HG03045 (cell line): ENCODE measurements around the gene FAM89B.
"Not testable (repeated sequence)": the region's sequence is repeated elsewhere in the genome, so short reads cannot be mapped to it uniquely, and the experiment has no call there.

Experiments used
- ATAC-seq: cut with Tn5 transposase; IDR thresholded peaks from one replicate; pipeline ENCODE4 v1.9.1; 2021; ENCODE audit warnings: mild to moderate bottlenecking, moderate library complexity; ENCODE audit not compliant: unreplicated experiment

Gene FAM89B

DNA sequence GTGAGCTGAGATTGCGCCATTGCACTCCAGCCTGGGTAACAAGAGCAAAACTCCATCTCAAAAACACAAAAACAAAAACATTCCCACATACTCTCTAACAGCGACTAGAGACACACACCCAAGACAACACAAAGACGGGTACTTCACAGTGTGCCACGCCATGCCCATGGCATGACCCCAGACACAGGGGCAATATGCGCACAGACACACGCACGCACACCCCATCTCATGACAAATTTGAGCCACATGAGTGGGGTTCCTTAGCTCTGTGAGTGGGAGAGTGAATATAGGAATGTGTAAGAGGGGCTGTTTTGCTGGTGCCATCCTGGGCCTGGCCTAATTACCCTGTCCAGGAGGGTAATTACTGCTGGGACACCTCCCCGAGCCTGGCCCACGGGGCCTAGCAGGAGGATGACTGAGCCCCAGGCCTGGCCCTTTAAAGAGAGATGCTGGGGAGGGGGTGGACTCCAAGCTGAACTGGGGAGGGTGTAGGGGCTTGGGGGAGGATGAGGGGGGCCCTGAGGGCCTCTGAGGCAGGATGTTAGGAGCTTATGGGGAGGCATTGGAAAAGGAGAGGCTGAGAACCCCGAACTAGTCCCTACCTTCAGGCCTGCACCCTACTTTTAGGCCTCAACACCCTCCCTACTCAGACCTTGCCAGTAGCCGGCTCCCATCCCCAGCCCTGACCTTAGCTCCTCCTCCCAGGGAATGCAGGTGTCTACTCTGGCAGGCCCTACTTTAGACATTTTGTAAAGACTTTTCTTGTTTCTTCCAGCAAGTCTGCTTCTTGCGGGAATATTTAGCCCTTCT lies 15.7 kb upstream of the FAM89B start:
- ATAC-seq = no peak

DNA sequence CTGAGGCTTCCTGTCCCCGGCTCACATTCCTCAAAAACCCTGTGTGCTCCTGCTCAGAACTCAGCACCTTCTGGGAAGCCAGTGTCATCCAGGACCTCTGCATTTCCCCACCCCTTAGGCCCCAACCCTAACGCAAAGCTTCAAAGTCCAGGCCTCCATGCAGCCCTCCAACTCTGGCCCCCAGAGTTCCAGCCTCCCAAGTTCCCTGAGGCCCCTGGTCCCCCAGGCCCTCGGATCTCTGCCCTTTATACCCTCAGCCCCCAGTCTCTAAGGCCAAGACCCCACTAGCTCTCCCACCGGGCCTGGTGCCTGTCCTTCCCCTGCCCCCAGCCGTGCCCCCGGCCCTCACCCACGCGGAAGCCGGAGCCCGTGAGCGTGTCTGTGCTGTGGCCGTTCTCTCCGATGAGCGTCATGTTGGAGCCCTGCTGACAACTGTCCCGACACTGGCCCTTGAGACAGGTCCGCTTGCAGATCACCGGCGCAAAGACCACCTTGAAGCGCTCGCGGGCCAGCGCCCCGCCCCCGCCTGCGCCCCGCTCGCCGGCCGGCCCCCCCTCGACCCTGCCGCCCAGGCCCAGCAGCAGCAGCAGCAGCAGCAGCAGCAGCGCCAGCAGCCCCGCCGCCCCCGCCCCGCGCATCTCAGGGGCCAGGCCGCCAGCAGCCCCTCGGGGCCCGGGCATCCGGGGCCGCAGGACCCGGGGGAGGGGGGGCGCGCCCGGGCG lies 14.9 kb upstream of the FAM89B start:
- no peak for ATAC-seq

DNA sequence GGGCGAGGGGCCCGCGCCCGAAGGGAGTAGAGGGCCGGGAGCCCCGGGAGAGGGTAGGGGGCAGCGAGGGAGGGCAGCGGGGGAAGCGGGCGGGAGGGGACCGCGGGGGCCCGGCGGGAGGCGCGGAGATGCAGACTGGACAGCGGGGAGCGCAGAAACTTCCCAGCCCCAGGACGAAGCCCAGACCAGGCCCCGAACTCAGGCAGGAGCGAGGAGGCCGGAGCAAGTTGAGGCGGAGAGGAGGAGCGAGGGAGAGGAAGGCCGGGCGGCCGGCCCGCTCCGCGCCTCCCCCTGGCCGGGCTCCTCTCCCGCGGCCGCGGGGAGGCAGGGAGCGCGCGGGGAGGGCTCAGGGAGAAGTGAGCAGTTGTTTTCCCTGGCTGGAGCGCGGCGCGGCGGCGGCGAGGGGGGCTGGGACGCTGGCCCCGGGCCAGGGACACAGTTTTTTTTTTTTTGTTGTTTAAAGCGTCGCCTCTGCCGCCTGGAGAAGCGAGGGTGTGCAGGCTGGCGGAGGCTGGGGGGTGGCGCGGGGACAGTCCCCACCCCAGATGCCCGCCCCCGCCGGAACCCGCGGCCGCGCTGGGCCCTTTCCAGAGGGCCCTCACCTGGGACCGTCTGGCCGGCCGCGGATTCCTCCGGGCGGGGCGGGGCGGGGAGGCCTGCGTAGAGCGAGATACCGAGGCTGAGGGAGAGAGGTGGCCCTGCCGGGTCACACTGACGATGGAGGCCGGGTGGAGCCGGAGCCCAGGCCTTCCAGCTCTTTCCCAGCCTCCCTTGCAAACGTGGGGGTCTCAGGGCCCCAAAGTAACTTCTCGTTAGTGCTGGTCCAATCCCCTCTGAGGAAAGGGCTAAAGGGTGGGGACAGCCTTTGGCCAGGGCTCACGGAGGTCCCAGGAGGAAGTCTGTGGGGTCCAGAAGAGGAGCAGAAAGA lies 14.1 kb upstream of the FAM89B start, which contains the start of gene LTBP3:
TSS of gene LTBP3 (minus strand) at position 358 of the 928 bp plus-strand sequence. CDS start 400 bp downstream, outside the sequence.
- ATAC-seq = no peak

- no peak for ATAC-seq
These were observed 13.3 kb upstream of the FAM89B start for GRCh38 chr11:65558930-65559509.

DNA sequence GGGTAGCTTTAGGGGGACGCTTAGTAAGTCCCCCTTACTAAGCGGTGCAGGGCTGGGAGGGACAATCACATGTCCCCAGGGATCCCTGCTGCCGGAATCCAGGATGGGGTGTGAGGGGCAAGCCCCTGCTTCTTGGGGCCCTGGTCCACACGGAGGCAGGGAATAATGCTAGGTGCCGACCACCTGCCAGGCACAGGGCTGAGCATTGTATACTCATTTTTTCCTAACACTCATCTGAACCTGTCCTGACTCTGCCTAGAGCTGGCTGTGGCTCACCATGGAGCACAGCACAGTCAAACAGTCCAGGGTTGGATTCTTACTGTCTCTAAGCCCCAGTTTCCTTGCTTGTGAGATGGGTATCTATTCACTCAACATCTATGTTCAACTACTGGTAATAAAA lies 12.8 kb upstream of the FAM89B start:
- ATAC-seq = no peak

DNA sequence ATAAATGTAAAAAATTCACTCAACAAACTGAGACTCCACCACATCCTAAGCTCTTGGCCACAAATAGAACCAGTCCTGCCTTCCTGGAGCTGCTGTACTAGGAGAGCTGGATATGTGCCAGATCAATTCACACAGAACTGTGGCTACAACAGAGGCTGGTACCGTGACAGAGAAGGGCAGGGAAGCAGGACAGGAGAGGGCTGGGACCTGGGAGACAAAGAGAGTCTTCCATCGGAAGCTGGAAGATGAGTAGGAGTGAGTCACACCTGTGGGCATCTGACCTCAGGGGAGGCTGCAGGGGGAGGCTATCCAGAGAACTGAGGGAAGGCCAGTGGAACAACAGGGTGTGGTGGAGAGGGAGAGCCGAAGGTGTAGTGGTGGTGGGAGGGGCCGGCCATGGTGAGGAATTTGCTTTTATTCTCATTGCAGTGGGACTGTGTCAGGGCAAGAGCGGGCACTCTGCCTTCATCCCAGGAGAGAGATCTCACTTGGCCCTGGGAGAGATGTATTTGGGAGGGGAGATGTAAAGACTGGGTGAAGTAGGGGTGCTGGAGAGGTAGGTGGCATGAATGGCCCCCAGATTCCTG lies 12.3 kb upstream of the FAM89B start:
- no peak for ATAC-seq

- no peak for ATAC-seq
These were observed 11.6 kb upstream of the FAM89B start for GRCh38 chr11:65560555-65561418.

DNA sequence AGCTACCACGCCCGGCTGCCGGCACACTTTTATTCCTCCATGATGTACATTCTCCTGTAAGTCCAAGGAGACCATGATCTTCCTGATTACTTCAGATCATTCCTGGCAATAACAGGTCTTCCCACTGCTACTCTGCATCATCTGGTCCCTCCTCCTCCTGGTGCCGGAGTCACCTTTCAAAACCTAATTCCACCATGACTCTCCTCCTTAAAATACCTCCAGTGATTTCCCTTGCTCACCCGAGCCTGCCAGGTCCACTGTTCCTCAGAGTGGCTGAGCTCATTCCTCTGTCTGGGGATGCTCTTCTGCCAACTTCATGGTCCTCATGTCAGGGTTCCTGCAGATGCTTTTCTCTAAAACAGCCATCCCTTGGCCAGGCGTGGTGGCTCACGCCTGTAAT lies 10.3 kb upstream of the FAM89B start:
- ATAC-seq = no peak

- no peak for ATAC-seq
These were observed 9.6 kb upstream of the FAM89B start for GRCh38 chr11:65562788-65563187.

GRCh38 chr11:65563601-65564000 lies 8.7 kb upstream of the FAM89B start:
- no peak for ATAC-seq

DNA sequence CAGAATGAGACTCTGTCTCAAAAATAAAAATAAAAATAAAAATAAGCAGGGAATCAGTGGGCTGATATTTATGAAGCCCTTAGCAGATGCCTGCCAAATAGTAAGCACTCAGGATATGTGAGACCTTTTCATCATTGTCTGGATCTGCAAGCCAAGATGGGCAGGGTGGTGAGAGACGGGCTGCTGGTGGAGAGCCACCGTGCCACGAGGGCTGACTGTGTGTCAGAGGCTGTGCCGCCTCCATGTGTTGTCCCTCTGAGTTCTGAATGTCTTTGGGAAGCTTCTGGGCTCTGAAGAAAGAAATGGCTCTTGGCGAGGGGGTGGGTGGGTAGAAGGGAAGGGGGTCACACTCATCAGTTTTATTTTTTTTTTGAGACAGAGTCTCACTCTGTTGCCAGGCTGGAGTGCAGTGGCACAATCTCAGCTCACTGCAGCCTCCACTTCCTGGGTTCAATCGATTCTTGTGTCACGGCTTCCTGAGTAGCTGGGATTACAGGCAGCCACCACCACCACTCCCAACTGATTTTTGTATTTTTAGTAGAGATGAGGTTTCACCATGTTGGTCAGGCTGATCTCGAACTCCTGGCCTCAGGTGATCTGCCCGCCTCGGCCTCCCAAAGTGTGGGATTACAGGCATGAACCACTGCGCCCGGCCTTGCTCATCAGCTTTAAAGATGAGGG lies 7.3 kb upstream of the FAM89B start:
- ATAC-seq = not testable (repeated sequence)

DNA sequence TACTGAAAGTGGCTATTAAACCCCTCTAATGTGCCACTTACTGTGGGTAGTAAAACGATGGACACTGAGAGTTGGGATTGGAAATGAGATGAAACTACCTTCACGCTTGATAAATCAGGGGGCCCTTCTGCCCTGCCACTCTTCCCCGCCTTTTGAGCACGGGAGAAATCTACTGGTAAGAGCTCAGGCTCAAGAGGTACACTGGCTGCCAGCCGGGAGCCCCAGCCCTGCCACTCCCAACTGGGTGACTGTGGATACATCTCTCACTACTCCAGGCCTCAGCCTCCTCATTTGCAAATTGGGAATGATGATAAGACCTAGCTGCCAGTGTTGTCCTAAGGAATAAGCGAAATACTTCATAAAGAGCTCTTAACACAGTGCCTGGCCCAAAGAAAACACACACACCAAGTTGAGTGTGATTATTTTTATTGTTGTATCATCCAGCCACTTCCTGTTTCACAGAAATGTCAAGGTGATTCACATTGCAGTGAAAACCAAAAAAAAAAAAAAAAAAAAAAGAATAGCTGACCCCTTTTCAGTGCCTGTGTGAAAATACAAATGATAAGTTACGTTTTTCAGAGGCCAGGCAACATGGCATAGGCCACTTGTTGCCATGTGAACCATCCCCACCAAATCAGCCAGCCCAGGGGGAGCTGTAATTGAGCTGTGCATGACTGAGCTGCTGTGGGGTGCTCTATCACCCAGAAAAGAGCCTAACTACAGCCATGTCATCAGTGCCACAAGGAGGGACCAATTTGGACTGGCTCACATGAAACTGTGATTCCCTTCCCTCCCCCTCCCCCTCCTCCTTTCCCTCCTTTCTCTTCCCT lies 6.5 kb upstream of the FAM89B start:
- no peak for ATAC-seq

- ATAC-seq = no peak
These were observed 3.0 kb upstream of the FAM89B start for GRCh38 chr11:65569164-65569972.

GRCh38 chr11:65569973-65570918 lies 2.1 kb upstream of the FAM89B start, which contains the start of gene ZNRD2:
Gene ZNRD2, plus strand, starts transcription at chr11:65570477. Its CDS starts 15 bp downstream, at chr11:65570492.
- ATAC-seq = peak; percentile 57

DNA sequence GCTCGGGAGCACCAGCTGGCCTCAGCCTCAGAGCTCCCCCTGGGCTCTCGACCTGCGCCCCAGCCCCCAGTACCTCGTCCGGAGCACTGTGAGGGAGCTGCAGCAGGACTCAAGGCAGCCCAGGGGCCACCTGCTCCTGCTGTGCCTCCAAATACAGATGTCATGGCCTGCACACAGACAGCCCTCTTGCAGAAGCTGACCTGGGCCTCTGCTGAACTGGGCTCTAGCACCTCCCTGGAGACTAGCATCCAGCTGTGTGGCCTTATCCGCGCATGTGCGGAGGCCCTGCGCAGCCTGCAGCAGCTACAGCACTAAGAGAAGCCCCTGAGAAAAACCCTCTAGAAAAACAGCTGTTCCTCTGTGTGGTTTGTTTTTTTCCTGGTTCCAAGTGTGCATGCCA lies 918 bp upstream of the FAM89B start:
- ATAC-seq = no peak

GRCh38 chr11:65571940-65572339 lies 398 bp upstream of the FAM89B start:
- ATAC-seq = no peak
